Tibial nerve (tissue), 3 donors: ENCODE data around the gene NUDT12.

Experiments used
- POLR2A ChIP-seq, 2 donors: fragments of 450-650 bp; IDR thresholded peaks; one replicate each; pipeline ENCODE4 v1.6.1; 2017; ENCODE audit warnings: antibody characterized with exemption in 2 of 2, mild to moderate bottlenecking in 2 of 2, moderate library complexity in 2 of 2
- TF ChIP-seq, protein P1 (sequence below), 5 experiments: fragments of 200-600 bp in 3 of 5; fragments of 450-650 bp in 2 of 5; sonication (generic) in 3 of 5; IDR thresholded peaks; one replicate each; pipeline ENCODE4 v1.5.1; 2016 to 2019; ENCODE audit warnings: antibody characterized with exemption in 5 of 5, mild to moderate bottlenecking in 3 of 5, moderate library complexity in 2 of 5

DNA sequence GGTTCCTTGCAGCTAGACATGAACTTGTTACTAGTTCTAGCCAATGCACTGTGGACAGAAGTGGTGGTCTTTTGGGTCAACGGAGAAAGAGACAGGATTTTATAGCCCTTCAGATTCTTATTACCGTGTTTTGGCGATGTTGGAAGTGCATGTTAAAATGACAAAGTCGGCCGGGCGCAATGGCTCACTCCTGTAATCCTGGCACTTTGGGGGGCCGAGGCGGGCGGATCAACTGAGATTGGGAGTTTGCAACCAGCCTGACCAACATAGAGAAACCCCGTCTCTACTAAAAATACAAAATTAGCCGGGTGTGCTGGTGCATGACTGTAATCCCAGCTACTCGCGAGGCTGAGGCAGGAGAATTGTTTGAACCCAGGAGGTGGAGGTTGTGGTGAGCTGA lies 9.1 kb upstream of the NUDT12 start:
- TF ChIP-seq, protein P1, sequence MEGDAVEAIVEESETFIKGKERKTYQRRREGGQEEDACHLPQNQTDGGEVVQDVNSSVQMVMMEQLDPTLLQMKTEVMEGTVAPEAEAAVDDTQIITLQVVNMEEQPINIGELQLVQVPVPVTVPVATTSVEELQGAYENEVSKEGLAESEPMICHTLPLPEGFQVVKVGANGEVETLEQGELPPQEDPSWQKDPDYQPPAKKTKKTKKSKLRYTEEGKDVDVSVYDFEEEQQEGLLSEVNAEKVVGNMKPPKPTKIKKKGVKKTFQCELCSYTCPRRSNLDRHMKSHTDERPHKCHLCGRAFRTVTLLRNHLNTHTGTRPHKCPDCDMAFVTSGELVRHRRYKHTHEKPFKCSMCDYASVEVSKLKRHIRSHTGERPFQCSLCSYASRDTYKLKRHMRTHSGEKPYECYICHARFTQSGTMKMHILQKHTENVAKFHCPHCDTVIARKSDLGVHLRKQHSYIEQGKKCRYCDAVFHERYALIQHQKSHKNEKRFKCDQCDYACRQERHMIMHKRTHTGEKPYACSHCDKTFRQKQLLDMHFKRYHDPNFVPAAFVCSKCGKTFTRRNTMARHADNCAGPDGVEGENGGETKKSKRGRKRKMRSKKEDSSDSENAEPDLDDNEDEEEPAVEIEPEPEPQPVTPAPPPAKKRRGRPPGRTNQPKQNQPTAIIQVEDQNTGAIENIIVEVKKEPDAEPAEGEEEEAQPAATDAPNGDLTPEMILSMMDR (IDR thresholded peaks at IDR 0.05) = no peak
- TF ChIP-seq POLR2A (IDR thresholded peaks at IDR 0.05) = no peak
